NCI-H2107 (cell line): Measurements from ENCODE around the gene RUSC1.
"Not testable (repeated sequence)": the region's sequence is repeated elsewhere in the genome, so short reads cannot be mapped to it uniquely, and the experiment has no call there.

Experiments used
- DNase-seq: peaks from one replicate; lab custom pipeline; 2025; lab: John Stamatoyannopoulos, UW

RUSC1 gene

DNA sequence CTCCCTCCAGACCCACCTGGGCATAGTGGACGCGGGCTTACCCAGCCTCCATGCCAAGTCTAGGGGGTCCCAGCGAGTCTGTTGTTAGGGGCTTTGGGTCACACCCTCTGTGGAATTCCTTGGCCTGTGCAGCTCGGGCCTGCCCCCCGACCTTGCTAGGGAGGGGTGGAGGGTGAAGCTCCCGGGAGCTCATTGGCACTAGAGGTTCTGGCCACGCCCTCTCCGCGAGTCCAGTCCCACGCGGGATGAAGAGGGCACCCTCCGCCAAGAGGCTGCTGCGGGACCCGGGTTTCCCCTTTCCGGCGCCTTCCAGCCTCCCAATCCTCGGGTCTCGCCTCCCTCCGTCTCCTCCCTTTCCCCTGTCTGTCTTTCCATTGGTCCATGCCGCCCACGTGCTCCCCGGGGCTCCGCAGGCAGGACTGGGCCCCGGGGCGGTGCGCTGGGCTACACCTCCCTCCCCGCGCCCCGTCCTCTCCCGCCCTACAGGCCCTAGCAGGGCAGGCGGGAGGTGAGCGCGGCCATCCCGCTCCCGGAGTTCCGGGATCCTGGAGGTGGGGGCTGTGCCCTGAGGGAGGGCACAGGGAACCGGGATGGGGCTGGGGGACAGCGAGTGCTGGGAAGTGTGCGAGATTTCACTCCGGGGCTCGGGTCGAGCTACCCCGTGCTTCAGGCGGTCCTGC is 3.5 kb downstream of the RUSC1 start:
- peak; percentile 85 for DNase-seq

DNA sequence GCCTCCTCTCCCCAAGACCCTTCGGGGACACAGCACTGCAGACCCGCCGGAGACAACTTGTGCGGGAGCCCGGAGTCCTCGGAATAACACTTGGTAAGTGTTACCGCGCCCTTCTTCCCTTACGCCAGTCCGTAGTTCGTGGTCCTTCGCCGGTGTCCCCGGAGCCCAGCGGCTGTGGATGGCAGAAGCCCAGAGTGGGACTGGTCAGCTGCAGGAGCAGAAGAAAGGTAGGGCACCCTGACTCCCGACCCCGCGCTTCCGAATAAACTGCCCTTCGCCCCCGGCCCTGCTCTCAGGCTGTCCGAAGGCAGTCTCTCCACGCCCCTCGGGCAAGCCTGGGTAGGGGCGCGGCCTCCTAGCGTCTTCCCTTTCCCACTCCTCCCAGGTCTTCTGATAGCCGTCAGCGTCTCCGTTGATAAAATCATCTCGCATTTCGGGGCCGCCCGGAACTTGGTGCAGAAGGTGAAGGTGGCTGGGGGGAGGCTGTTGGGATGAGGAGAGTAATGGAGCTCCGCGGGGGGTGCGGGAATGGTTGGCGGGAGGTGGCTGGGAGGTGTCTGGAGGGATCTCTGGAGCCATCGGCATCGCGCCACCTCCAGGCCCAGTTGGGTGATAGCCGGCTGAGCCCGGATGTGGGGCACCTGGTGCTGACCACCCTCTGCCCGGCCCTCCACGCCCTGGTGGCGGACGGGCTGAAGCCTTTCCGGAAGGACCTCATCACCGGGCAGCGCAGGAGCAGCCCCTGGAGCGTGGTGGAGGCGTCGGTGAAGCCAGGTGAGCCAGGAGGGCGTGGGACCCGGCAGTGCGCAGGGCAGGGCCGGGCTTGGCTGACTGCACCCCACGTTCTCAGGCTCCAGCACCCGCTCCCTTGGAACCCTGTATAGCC is 4.3 kb downstream of the RUSC1 start:
- DNase-seq: peak; percentile 33

DNA sequence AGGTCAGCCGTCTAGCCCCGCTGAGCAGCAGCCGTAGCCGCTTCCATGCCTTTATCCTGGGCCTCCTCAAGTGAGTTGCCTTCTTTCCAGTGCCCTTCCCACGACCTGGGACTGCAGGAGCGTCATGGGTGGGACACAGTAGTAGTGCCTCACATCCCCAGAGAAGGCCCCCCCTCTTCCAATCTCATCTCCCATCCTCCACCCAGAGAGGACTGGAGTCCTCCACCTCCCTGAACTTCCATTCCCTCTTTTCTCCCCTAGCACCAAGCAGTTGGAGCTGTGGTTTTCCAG is 4.9 kb downstream of the RUSC1 start:
- no peak for DNase-seq

DNA sequence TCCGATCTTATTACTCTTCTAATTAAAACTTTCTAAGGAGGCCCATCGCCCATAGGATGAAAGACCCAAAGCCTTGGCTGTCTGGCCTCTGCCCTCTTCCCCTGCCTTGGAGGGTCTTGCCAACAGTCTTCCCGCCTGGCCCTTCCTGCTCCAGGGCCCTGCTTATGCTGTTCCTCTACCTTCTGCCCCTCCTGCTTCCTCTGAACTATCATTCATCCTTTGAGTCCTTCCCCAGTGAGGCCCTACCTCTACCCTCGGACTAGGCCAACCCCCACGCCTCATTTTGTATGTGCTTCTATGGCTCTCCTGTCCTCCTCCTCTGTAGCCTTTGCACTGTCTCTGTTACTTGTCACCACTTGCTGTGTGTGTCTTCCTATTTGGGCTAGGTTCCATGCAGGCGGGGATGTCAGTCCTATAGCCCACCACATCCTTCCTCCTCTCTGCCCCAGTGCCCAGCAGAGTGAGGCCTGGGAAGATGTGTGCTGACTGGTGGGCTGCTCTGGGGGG is 5.4 kb downstream of the RUSC1 start:
- DNase-seq: no peak

DNA sequence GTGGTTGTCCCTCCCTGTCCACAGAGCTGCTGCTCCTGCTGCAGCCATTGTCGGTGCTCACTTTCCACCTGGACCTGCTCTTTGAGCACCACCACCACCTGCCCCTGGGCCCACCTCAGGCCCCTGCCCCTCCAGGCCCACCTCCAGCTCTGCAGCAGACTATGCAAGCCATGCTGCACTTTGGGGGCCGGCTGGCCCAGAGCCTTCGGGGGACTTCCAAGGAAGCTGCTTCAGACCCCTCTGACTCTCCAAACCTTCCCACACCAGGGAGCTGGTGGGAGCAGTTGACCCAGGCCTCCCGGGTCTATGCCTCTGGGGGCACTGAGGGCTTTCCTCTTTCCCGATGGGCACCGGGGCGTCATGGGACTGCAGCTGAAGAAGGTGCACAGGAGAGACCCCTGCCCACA is 5.9 kb downstream of the RUSC1 start:
- DNase-seq: no peak

DNA sequence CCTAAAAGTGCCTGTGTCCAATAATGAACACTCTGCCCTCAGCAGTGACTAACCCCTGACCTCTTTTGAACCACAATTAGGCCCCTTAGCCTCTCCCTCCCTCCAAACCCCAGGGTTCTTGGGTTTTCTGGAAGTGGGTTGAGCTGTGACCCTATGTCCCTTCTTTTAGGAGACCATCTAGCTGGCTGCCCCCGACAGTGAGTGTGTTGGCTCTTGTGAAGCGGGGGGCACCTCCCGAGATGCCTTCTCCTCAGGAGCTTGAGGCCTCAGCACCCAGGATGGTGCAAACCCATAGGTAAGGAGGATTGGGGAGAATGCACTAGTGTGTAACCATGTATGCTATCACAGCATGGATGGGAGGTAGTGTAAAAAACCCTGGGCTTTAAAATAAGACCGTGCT is 7.3 kb downstream of the RUSC1 start:
- no peak for DNase-seq

DNA sequence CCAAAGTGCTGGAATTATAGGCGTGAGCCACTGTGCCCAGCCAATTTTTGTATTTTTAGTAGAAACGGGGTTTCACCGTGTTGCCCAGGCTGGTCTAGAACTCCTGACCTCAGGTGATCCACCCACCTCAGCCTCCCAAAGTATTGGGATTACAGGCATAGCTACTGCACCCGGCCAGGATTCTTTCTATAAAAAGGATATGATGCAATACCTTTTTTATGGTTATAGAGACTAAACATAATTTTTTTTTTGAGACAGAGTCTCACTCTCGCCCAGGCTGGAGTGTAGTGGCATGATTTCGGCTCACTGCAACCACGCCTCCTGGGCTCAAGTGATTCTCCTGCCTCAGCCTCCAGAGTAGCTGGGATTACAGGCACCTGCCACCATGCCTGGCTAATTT is 8.2 kb downstream of the RUSC1 start:
- not testable (repeated sequence) for DNase-seq

DNA sequence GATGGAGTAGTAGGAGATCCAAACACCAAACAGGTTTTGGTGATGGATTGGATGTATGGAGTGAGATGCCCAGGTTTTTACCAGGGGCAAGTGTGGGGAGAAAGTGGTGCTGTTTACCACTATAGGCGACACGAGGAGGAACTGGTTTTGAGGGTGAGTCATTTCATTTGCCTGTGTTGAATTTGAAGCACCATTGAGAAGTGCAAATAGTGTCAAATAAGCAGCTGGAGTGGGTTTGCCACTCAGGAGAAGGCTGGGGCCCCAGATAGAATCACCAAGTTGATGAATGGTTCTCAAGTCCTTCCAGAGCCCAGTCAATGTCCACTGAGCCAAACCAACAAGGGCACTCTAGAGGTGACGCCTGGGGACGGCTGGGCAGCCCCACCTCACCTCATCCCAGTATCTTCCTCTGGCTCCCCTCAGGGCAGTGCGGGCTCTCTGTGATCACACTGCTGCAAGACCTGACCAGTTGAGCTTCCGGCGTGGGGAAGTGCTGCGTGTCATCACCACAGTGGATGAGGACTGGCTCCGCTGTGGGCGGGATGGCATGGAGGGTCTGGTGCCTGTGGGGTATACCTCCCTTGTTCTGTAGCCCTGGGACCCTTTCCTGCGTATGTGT is 9.4 kb downstream of the RUSC1 start:
- DNase-seq: peak; percentile 21

DNA sequence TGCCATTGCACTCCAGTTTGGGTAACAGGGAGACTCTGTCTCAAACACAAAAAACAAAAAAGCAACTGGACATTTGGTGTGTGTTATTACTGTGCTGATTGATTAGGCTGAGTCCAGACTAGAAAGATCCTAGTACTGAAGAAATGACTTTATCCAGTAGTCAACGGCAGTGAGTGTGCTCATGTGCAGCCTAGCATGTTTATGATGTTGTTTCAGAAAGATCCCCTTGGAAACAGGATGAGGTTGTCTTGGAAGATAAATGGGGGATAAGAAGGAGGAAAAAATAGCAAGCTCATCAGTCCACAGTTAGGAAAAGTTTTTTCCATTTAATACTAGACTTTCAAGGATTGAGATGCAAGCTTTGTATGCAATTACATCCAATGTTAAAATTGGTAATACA is 14.3 kb downstream of the RUSC1 start:
- no peak for DNase-seq

DNA sequence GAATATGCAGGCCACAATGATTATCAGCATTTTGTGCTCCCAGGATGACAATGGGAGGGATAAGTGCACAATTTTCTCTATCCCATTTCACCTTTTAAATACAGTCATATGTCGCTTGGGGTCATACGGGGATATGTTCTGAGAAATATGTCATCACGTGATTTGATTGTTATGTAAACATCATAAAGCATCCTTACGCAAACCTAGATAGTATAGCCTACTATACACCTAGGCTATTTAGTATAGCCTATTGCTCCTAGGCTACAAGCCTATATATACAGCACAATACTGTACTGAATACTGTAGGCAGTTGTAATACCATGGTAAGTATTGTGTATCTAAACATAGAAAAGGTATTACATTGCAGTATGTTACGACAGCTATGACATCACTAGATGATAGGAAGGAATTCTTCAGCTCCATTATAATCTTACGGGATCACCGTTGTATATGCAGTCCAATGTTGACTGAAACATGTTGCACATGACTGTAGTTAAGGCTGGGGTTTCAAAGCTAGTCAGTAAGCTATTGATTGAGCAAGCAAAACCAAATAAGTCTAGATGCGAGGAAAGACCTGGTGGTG is 18.9 kb downstream of the RUSC1 start:
- DNase-seq: no peak

DNA sequence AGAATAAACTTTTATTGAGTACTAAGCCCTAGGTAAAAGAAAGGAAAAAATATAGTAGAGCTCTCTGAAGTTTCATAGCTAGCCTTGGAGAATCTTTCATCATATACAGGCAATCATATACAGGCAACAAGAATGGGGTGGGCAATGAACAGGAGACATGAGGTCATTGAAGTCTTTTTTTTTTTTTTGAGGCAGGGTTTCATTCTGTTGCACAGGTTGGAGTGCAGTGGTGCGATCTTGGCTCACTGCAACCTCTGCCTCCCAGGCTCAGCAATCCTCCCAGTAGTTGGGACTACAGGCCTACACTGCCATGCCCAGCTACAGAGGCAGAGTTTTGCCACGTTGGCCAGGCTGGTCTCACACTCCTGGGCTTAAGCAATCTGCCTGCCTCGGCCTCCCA is 22.1 kb downstream of the RUSC1 start:
- DNase-seq: no peak

DNA sequence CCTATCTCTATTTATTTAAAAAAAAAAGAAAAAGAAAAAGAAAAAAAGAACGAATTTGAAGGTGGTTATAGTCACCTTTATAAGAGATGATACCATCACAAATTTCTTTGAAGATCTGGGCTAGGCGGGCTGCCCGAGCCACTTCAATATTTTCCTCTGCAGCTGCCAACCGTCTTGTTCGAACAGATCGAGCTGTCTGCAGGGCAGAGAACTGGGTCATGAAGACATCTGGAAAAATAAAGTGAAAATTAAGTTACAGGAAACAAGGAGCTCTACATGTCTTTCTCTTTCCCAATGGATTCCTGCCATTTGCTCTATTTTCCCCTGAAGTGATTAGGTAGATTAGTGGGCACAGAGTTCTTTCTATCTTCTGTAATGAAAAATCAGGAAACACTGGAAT is 31.9 kb downstream of the RUSC1 start:
- no peak for DNase-seq

DNA sequence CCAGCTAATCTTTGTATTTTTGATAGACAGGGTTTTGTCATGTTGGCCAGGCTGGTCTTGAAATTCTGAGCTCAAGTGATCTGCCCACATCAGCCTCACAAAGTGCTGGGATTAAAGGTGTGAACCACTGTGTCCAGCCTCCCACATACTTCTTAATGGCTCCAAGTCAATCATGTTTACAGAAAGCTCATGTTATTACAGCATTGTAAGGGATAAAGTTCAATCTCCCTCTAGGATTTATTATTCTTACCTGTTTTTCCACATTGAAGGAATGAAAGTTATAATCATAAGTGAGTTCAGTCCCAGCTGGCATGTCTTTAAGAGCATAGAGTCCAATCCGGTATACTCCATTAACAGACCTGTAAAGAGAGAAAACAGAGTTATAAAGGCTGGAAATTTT is 39.4 kb downstream of the RUSC1 start:
- DNase-seq: no peak

DNA sequence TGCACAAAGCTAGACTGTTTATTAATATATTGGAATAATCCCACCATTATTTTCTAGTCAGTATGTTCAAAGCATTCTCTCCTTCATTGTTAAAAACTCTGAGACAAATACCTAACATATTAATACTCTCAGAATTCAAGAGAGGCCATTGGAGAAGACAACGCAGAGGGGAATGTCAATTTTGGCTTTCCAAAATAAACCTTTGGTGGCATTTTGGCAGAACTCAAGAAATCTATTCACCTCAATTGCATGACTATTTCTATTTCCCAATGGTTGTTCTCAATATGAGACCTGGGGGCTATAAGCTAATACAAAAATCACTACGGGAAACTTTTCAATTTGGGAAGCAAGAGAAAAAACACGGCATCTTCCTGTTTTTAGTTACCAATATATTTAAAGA is 58.5 kb downstream of the RUSC1 start:
- DNase-seq: no peak

DNA sequence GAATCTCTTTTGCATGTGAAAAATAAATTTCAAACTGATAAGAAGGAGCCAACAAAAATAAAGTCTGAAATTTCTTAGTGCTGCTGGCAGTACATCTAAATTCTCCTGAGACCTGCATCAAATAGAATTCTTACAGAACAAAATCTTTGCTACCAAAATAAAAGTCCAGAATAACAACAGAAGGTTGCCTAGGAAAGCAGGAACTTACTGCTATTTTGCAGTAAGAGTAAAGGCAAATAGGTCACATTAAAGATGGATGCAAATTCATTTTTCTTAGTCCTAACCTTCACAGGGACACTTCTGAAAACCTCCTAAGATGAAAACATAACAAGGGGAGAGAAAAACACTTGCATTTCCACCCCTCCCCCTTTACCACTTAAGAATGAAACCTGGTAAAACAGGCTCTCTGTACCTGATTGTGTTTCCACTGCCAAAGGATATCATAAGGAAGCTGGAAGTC is 59.0 kb downstream of the RUSC1 start:
- DNase-seq: no peak
